Activated CD4-positive, alpha-beta memory T cell treated with anti-CD3 and anti-CD28 coated beads for 36 hours (primary cell): ENCODE results near the gene KCNJ10. TPM values are rescaled to one million over a fixed set of nuclear protein-coding genes. Genes with fewer than 3 reads are reported as not detected.

Experiments
- CTCF ChIA-PET: fragments of 350-600 bp; sonication (Branson Sonifier 250); formaldehyde crosslinking; loops from one replicate; lab custom pipeline; 2021; ENCODE audit warnings: antibody characterized with exemption, inconsistent platforms; lab: Charles Lee
- POLR2A ChIA-PET: fragments of 350-600 bp; sonication (Branson Sonifier 250); formaldehyde crosslinking; loops from one replicate; lab custom pipeline; 2021; ENCODE audit warnings: antibody characterized with exemption; lab: Charles Lee
- DNase-seq: peaks from one replicate; pipeline ENCODE4 v3.0.0-alpha.2; 2020
- H3K27ac Mint-ChIP-seq: one replicate; pipeline ENCODE4 v1.8.0; 2021; ENCODE audit warnings: mixed read lengths
- H3K27me3 Mint-ChIP-seq: one replicate; pipeline ENCODE4 v1.8.0; 2021; ENCODE audit warnings: mixed read lengths
- H3K36me3 Mint-ChIP-seq: one replicate; pipeline ENCODE4 v1.8.0; 2021; ENCODE audit warnings: mixed read lengths
- H3K4me1 Mint-ChIP-seq: one replicate; pipeline ENCODE4 v1.8.0; 2021; ENCODE audit warnings: low read depth, mixed read lengths
- H3K4me3 Mint-ChIP-seq: one replicate; pipeline ENCODE4 v1.8.0; 2021; ENCODE audit warnings: mild to moderate bottlenecking, mixed read lengths
- H3K9me3 Mint-ChIP-seq: one replicate; pipeline ENCODE4 v1.8.0; 2021; ENCODE audit warnings: mixed read lengths
- intact Hi-C: fragments of 100-400 bp; cut with micrococcal nuclease; formaldehyde crosslinking; loops from one replicate; pipeline ENCODE4 v1.15.1; 2023
- total RNA-seq, 2 experiments: library from RNA; stranded (reverse); gene quantifications; one replicate each; pipeline ENCODE4 v1.2.3, GENCODE V29; 2021

Gene KCNJ10
- total RNA-seq, 2 experiments from 2014 or later: not detected

GRCh38 chr1:159952932-159953331 lies 117.0 kb downstream of the KCNJ10 start:
- Mint-ChIP-seq H3K9me3 (no peaks in the 10 kb centered on the region), H3K27me3 (peaks cover 33% of the 10 kb centered on the region), H3K4me3 (no peak overlapping the region), H3K27ac (no peak overlapping the region), H3K4me1 (no peaks in the 10 kb centered on the region), H3K36me3 (no peaks in the 10 kb centered on the region)
- no peak for DNase-seq
- CTCF ChIA-PET: interaction anchor here (1.2 to 2.1 kb wide), 2 partner anchors 17 to 55 kb away, joined by 3 to 8 read pairs; no protein-coding TSS in a partner anchor
- POLR2A ChIA-PET: no interaction called here
- intact Hi-C loops: no loop called here

- Mint-ChIP-seq H3K27me3 (peaks cover 39% of the 10 kb centered on the region), H3K4me1 (no peaks in the 10 kb centered on the region), H3K36me3 (no peaks in the 10 kb centered on the region), H3K27ac (no peak overlapping the region), H3K4me3 (no peak overlapping the region), H3K9me3 (no peaks in the 10 kb centered on the region)
- POLR2A ChIA-PET: no interaction called here
- intact Hi-C loops: no loop called here
- no peak for DNase-seq
- CTCF ChIA-PET: interaction anchor here (1.2 kb wide), 2 partner anchors 15 to 56 kb away, joined by 3 read pairs; no protein-coding TSS in a partner anchor
Measured at GRCh38 chr1:159951551-159951950, 118.4 kb downstream of the KCNJ10 start.

- ChIA-PET POLR2A (no interaction called here), CTCF (interaction anchor here (1.2 kb wide), 2 partner anchors 15 to 57 kb away, joined by 3 read pairs; no protein-coding TSS in a partner anchor)
- no peak overlapping the region for H3K27ac Mint-ChIP-seq
- no peaks in the 10 kb centered on the region for H3K36me3 Mint-ChIP-seq
- intact Hi-C loops: no loop called here
- peaks cover 40% of the 10 kb centered on the region for H3K27me3 Mint-ChIP-seq
- no peaks in the 10 kb centered on the region for H3K9me3 Mint-ChIP-seq
- H3K4me1 Mint-ChIP-seq: no peaks in the 10 kb centered on the region
- no peak overlapping the region for H3K4me3 Mint-ChIP-seq
- DNase-seq: no peak
Measured at GRCh38 chr1:159951016-159951415, 118.9 kb downstream of the KCNJ10 start.

GRCh38 chr1:159949981-159950381 lies 120.0 kb downstream of the KCNJ10 start:
- ChIA-PET POLR2A (no interaction called here), CTCF (interaction anchor here (0.6 to 1.2 kb wide), 2 partner anchors 43 to 57 kb away, joined by 3 read pairs; no protein-coding TSS in a partner anchor)
- Mint-ChIP-seq H3K9me3 (no peaks in the 10 kb centered on the region), H3K4me3 (no peak overlapping the region), H3K27ac (no peak overlapping the region), H3K27me3 (peaks cover 45% of the 10 kb centered on the region), H3K36me3 (no peaks in the 10 kb centered on the region), H3K4me1 (peaks cover 3% of the 10 kb centered on the region)
- no peak for DNase-seq
- intact Hi-C loops: no loop called here

- POLR2A ChIA-PET: no interaction called here
- H3K4me1 Mint-ChIP-seq: peaks cover 3% of the 10 kb centered on the region
- no peaks in the 10 kb centered on the region for H3K9me3 Mint-ChIP-seq
- no peak overlapping the region for H3K4me3 Mint-ChIP-seq
- intact Hi-C loops: no loop called here
- peaks cover 49% of the 10 kb centered on the region for H3K27me3 Mint-ChIP-seq
- DNase-seq: no peak
- H3K27ac Mint-ChIP-seq: no peak overlapping the region
- CTCF ChIA-PET: interaction anchor here (1.2 kb wide), 1 partner anchor 44 kb away, joined by 3 read pairs; no protein-coding TSS in a partner anchor
- no peaks in the 10 kb centered on the region for H3K36me3 Mint-ChIP-seq
Measured at GRCh38 chr1:159949123-159949522, 120.8 kb downstream of the KCNJ10 start.

Other genes starting within 250 kb of the KCNJ10 start
- gene SLAMF8, start 243.3 kb downstream of the KCNJ10 start, total RNA-seq: under 1 TPM; 0.53 to 0.55 TPM
- not detected for gene VSIG8, start 207.5 kb downstream of the KCNJ10 start, total RNA-seq
- gene CFAP45, start 170.0 kb downstream of the KCNJ10 start, total RNA-seq: 1 to 10 TPM; 2.1 to 2.2 TPM
- gene TAGLN2, start 144.7 kb downstream of the KCNJ10 start, total RNA-seq: 100 to 1,000 TPM; 597 to 607 TPM
- under 1 TPM in 1 of 2 experiments, not detected in 1; 0.05 TPM for gene IGSF9, start 124.5 kb downstream of the KCNJ10 start, total RNA-seq
- not detected for gene SLAMF9, start 115.9 kb downstream of the KCNJ10 start, total RNA-seq
- 1 to 10 TPM; 4.4 to 4.7 TPM for gene PIGM, start 38.2 kb downstream of the KCNJ10 start, total RNA-seq
- not detected for gene KCNJ9, start 11.4 kb upstream of the KCNJ10 start, total RNA-seq
- gene IGSF8, start 28.5 kb upstream of the KCNJ10 start, total RNA-seq: 10 to 100 TPM; 31.2 to 34.5 TPM
- not detected for gene ATP1A2, start 45.6 kb upstream of the KCNJ10 start, total RNA-seq
- gene ATP1A4, start 81.4 kb upstream of the KCNJ10 start, total RNA-seq: not detected
- not detected for gene CASQ1, start 120.4 kb upstream of the KCNJ10 start, total RNA-seq
- gene PEA15, start 135.2 kb upstream of the KCNJ10 start, total RNA-seq: 10 to 100 TPM; 51.8 to 51.9 TPM
- 100 to 1,000 TPM; 142 to 150 TPM for gene DCAF8, start 192.4 kb upstream of the KCNJ10 start, total RNA-seq
- 10 to 100 TPM; 50.0 to 61.1 TPM for gene PEX19, start 215.0 kb upstream of the KCNJ10 start, total RNA-seq